Measurements from ENCODE around the gene ELL. TPM values are rescaled to one million over a fixed set of nuclear protein-coding genes. Genes with fewer than 3 reads are reported as not detected.

The ELL gene
- total RNA-seq, 1 experiment from 2014 or later = 22.9 TPM

DNA sequence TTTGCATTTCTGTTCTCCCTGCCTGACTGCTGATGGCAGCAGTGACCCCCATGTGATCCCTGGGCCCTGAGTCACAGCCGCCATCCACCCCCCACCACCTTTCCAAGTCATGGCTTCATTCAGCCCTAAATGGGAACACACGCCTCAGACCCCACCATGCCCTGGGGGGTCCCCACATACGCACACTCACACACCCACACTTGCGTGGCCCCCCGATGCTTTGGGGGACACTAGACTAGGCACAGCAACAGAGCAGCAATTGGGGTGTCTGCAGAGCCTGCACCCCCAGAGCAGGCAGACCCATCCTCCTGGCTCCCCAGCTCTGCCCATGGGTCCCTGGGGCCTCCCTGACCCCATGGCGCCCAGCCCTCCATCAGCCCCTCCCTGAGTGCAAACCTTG lies 78.5 kb downstream of the ELL start:
- Histone ChIP-seq H3K9me2 (ENCODE audit: insufficient read depth) (no peaks in the 10 kb centered on the region), H4K20me1 (ENCODE audit: insufficient read depth) (no peaks in the 10 kb centered on the region), H3K36me3 (ENCODE audit: control insufficient read depth in 1 of 2, insufficient read depth in 2 of 2, low read length in 2 of 2) (peaks cover 4 to 21% of the 10 kb centered on the region in 2 experiments; a peak in 3 of 4 replicates), H3K4me1 (ENCODE audit: control insufficient read depth in 1 of 2, insufficient read depth in 2 of 2, low read length in 2 of 2) (peaks cover 24 to 30% of the 10 kb centered on the region in 2 experiments), H3K27ac (ENCODE audit: low read depth, low read length) (no peak overlapping the region), H3K27me3 (ENCODE audit: insufficient read depth, low read length) (no peaks in the 10 kb centered on the region), H2AFZ (ENCODE audit: low read depth, low read length, poor library complexity, severe bottlenecking) (no peak overlapping the region), H3K4me2 (ENCODE audit: low read length) (no peak overlapping the region), H3K9ac (ENCODE audit: low read length) (no peak overlapping the region), H3K9me3 (ENCODE audit: control insufficient read depth in 1 of 2, insufficient read depth in 1 of 2, low read depth in 1 of 2, low read length in 2 of 2) (no peaks in the 10 kb centered on the region), H3K4me3 (replicated peaks in 1 of 2; ENCODE audit: low read depth in 1 of 2, low read length in 2 of 2) (no peak overlapping the region), H3K79me2 (ENCODE audit: insufficient read depth, low read length) (no peaks in the 10 kb centered on the region; the same call in 1 of the 2 replicates)
- BruUV-seq (replicated peaks) = no TSS peak
- ChIA-PET RAD21 (ENCODE audit: low non-redundant PET in 1 of 2, low total read pairs in 2 of 2, uncharacterized antibody in 2 of 2, unreplicated experiment in 2 of 2) (no interaction called here), POLR2A (no interaction called here), CTCF (interaction anchor here (0.8 kb wide), 1 partner anchor 8 kb away, joined by 3 read pairs; no protein-coding TSS in a partner anchor)
- intact Hi-C loops (cut with micrococcal nuclease) = no loop called here
- TF ChIP-seq, protein P1, sequence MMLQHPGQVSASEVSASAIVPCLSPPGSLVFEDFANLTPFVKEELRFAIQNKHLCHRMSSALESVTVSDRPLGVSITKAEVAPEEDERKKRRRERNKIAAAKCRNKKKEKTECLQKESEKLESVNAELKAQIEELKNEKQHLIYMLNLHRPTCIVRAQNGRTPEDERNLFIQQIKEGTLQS (IDR thresholded peaks at IDR 0.05) = no peak
- TF ChIP-seq CBX3 (IDR thresholded peaks at IDR 0.05; ENCODE audit: low read depth) (no peak), SIN3A (IDR thresholded peaks at IDR 0.05; ENCODE audit: low read depth) (no peak), EZH2 (IDR thresholded peaks at IDR 0.05) (no peak), SRF (IDR thresholded peaks at IDR 0.05; ENCODE audit: low read depth) (no peak), ZNF274 (IDR thresholded peaks at IDR 0.05; ENCODE audit: low read depth, low read length) (no peak), EGR1 (IDR thresholded peaks at IDR 0.05; ENCODE audit: low read depth) (no peak), POLR2AphosphoS5 (IDR thresholded peaks at IDR 0.05; ENCODE audit: low read depth, low read length) (no peak), SP1 (IDR thresholded peaks at IDR 0.05; ENCODE audit: low read depth) (no peak)
- TF ChIP-seq, protein P2, sequence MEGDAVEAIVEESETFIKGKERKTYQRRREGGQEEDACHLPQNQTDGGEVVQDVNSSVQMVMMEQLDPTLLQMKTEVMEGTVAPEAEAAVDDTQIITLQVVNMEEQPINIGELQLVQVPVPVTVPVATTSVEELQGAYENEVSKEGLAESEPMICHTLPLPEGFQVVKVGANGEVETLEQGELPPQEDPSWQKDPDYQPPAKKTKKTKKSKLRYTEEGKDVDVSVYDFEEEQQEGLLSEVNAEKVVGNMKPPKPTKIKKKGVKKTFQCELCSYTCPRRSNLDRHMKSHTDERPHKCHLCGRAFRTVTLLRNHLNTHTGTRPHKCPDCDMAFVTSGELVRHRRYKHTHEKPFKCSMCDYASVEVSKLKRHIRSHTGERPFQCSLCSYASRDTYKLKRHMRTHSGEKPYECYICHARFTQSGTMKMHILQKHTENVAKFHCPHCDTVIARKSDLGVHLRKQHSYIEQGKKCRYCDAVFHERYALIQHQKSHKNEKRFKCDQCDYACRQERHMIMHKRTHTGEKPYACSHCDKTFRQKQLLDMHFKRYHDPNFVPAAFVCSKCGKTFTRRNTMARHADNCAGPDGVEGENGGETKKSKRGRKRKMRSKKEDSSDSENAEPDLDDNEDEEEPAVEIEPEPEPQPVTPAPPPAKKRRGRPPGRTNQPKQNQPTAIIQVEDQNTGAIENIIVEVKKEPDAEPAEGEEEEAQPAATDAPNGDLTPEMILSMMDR (IDR thresholded peaks at IDR 0.05 in 2 of 3, conservative IDR thresholded peaks at IDR 0.05 in 1 of 3; ENCODE audit: borderline replicate concordance in 1 of 3, insufficient read depth in 1 of 3, low read depth in 2 of 3, low read length in 2 of 3) = no peak
- TF ChIP-seq, protein P3, sequence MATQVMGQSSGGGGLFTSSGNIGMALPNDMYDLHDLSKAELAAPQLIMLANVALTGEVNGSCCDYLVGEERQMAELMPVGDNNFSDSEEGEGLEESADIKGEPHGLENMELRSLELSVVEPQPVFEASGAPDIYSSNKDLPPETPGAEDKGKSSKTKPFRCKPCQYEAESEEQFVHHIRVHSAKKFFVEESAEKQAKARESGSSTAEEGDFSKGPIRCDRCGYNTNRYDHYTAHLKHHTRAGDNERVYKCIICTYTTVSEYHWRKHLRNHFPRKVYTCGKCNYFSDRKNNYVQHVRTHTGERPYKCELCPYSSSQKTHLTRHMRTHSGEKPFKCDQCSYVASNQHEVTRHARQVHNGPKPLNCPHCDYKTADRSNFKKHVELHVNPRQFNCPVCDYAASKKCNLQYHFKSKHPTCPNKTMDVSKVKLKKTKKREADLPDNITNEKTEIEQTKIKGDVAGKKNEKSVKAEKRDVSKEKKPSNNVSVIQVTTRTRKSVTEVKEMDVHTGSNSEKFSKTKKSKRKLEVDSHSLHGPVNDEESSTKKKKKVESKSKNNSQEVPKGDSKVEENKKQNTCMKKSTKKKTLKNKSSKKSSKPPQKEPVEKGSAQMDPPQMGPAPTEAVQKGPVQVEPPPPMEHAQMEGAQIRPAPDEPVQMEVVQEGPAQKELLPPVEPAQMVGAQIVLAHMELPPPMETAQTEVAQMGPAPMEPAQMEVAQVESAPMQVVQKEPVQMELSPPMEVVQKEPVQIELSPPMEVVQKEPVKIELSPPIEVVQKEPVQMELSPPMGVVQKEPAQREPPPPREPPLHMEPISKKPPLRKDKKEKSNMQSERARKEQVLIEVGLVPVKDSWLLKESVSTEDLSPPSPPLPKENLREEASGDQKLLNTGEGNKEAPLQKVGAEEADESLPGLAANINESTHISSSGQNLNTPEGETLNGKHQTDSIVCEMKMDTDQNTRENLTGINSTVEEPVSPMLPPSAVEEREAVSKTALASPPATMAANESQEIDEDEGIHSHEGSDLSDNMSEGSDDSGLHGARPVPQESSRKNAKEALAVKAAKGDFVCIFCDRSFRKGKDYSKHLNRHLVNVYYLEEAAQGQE (IDR thresholded peaks at IDR 0.05; ENCODE audit: low read depth) = no peak
- ATAC-seq (no peak), DNase-seq (ENCODE audit: low read depth, low spot score) (no peak)
